Astrocyte of the cerebellum (primary cell): Measurements from ENCODE around the gene C4orf17.

Source experiments
- DNase-seq: peaks from one replicate; pipeline ENCODE4 v3.0.0-alpha.2; 2011; ENCODE audit warnings: low read depth
- H3K4me3 ChIP-seq: 2 replicates; pipeline ENCODE4 v1.5.1; 2011; ENCODE audit warnings: mild to moderate bottlenecking, low read depth, low read length, moderate library complexity
- CTCF ChIP-seq: IDR thresholded peaks from 2 replicates; pipeline ENCODE4 v1.5.1; 2012; ENCODE audit warnings: low read length, low read depth, moderate library complexity, mild to moderate bottlenecking; ENCODE audit errors: missing control alignments
- in situ Hi-C: cut with HindIII; loops from 2 replicates; pipeline ENCODE4 v1.10.0; 2017; ENCODE audit warnings: low sequenced_read_pairs

The C4orf17 gene

GRCh38 chr4:99504804-99505502 is 5.9 kb upstream of the C4orf17 start:
- no peak for DNase-seq
- in situ Hi-C loops = no loop called here
- TF ChIP-seq CTCF = no peak
- H3K4me3 ChIP-seq = no peak overlapping the region

- DNase-seq = no peak
- TF ChIP-seq CTCF = no peak
- in situ Hi-C loops = no loop called here
- H3K4me3 ChIP-seq = no peak overlapping the region
These were observed 4.0 kb upstream of the C4orf17 start for GRCh38 chr4:99506781-99507180.

- DNase-seq = no peak
- TF ChIP-seq CTCF = no peak
- in situ Hi-C loops = no loop called here
These were observed 3.5 kb upstream of the C4orf17 start for GRCh38 chr4:99507349-99507748.

DNA sequence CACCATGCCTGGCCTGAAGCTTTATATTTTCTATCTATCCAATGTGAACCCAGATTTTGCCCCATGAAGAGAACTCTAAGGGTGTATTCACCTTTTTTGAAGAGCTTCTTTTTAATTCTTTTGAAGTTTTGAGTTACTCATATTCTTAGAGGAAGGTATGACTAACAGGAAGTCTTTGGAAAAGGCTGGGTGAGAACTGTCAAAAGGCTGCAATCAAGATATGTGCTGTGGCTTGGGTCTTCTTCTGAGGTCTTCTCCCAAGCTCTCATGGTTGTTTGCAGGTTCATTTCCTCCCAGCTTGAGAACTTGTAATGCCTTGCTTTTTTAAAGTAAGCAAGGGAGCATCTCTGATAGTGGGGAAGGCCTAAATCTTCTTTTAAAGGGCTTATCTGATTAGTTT is 3.1 kb upstream of the C4orf17 start:
- no peak overlapping the region for H3K4me3 ChIP-seq
- no peak for TF ChIP-seq CTCF
- in situ Hi-C loops = no loop called here
- no peak for DNase-seq

More at GRCh38 chr4:99507349-99507748, 3.5 kb upstream of the C4orf17 start:
- no peak overlapping the region for H3K4me3 ChIP-seq

GRCh38 chr4:99518601-99519295 is 7.9 kb downstream of the C4orf17 start:
- no peak for TF ChIP-seq CTCF
- DNase-seq = no peak
- H3K4me3 ChIP-seq = no peak overlapping the region
- in situ Hi-C loops = no loop called here

- in situ Hi-C loops = no loop called here
- no peak overlapping the region for H3K4me3 ChIP-seq
- no peak for TF ChIP-seq CTCF
- DNase-seq = no peak
These were observed 18.4 kb downstream of the C4orf17 start for GRCh38 chr4:99529228-99529627.
